ENCODE measurements around the gene FBP2. TPM values are rescaled to one million over a fixed set of nuclear protein-coding genes. Genes with fewer than 3 reads are reported as not detected.

FBP2 gene
- total RNA-seq, 2 donors from 2014 or later = not detected

DNA sequence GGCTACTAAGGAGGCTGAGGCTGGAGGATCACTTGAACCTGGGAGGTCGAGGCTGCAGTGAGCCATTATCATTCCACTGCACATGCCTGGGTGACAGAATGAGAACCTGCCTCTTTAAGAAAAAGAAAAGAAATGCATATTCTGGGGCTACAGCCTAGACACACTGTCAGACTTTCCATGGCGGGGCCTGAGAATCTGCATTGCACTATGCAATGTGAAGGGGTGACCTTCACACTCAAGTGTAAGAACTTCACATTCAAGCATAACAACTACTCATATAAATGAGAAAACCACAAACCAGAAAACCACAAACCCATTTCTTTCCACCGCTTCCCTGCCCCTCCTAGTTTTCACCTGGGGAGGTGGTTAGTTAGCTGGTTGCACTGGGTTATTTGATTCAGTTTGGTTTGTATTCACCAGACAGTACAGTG, 18.0 kb upstream of the FBP2 start:
- no peak overlapping the region for H3K4me3 Mint-ChIP-seq
- no peak overlapping the region for H3K9ac ChIP-seq (ENCODE audit: extremely low read depth, low read length, poor library complexity, severe bottlenecking)
- no peaks in the 10 kb centered on the region for H3K9me3 ChIP-seq (ENCODE audit: control insufficient read depth, low read length)
- H3K4me3 ChIP-seq (ENCODE audit: low read length) = no peak overlapping the region
- no peaks in the 10 kb centered on the region for H3K36me3 ChIP-seq (ENCODE audit: control insufficient read depth, insufficient read depth, low read length)
- no peak overlapping the region for H3K27ac Mint-ChIP-seq
- H3K27ac ChIP-seq (ENCODE audit: low read depth, low read length) = no peak overlapping the region
- H3K36me3 Mint-ChIP-seq (ENCODE audit: low read depth) = no peaks in the 10 kb centered on the region
- 93 to 96% methylated on average over 1 to 3 of the region's 3 CpGs for WGBS, 2 experiments (ENCODE audit: insufficient coverage in 1 of 2, insufficient read length in 1 of 2)
- H3K9me3 Mint-ChIP-seq = no peaks in the 10 kb centered on the region
- TF ChIP-seq, protein P1, sequence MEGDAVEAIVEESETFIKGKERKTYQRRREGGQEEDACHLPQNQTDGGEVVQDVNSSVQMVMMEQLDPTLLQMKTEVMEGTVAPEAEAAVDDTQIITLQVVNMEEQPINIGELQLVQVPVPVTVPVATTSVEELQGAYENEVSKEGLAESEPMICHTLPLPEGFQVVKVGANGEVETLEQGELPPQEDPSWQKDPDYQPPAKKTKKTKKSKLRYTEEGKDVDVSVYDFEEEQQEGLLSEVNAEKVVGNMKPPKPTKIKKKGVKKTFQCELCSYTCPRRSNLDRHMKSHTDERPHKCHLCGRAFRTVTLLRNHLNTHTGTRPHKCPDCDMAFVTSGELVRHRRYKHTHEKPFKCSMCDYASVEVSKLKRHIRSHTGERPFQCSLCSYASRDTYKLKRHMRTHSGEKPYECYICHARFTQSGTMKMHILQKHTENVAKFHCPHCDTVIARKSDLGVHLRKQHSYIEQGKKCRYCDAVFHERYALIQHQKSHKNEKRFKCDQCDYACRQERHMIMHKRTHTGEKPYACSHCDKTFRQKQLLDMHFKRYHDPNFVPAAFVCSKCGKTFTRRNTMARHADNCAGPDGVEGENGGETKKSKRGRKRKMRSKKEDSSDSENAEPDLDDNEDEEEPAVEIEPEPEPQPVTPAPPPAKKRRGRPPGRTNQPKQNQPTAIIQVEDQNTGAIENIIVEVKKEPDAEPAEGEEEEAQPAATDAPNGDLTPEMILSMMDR (conservative IDR thresholded peaks at IDR 0.05) = no peak
- H3K4me1 ChIP-seq (ENCODE audit: control insufficient read depth, insufficient read depth, low read length) = peaks cover 16% of the 10 kb centered on the region
- no peak for DNase-seq
- H3K27me3 Mint-ChIP-seq (ENCODE audit: insufficient read depth) = no peaks in the 10 kb centered on the region
- no peaks in the 10 kb centered on the region for H3K27me3 ChIP-seq (ENCODE audit: control insufficient read depth, insufficient read depth, low read length, poor library complexity, severe bottlenecking)
- H3K4me1 Mint-ChIP-seq = peaks cover 33% of the 10 kb centered on the region

DNA sequence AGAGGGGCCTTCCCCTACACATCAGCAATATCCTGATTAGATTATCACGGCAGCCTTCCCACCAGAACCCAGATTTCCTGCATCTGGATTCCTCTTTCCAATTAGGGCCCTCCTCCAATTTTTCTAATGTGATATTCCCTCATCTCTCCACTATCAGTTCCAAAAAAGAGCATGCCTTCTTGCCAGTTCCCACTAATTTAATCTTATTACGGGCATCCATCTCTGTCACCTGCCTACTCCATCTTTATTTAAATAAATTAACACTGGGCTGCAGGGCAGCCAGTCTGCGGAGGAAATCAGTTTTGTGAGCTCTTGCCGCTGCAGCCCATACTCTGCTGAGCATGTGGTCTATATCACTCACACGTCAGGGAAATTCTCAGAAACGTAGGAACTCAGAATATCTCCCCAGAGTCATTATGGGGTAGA, 16.6 kb upstream of the FBP2 start:
- Mint-ChIP-seq H3K4me1 (peaks cover 46% of the 10 kb centered on the region), H3K27ac (no peak overlapping the region), H3K9me3 (no peaks in the 10 kb centered on the region), H3K27me3 (ENCODE audit: insufficient read depth) (no peaks in the 10 kb centered on the region), H3K36me3 (ENCODE audit: low read depth) (no peaks in the 10 kb centered on the region), H3K4me3 (peak overlapping the region; percentile 9)
- DNase-seq = no peak
- TF ChIP-seq, protein P1 (conservative IDR thresholded peaks at IDR 0.05) = no peak
- Histone ChIP-seq H3K4me1 (ENCODE audit: control insufficient read depth, insufficient read depth, low read length) (peaks cover 23% of the 10 kb centered on the region), H3K4me3 (ENCODE audit: low read length) (no peak overlapping the region), H3K27me3 (ENCODE audit: control insufficient read depth, insufficient read depth, low read length, poor library complexity, severe bottlenecking) (no peaks in the 10 kb centered on the region), H3K27ac (ENCODE audit: low read depth, low read length) (no peak overlapping the region), H3K9me3 (ENCODE audit: control insufficient read depth, low read length) (no peaks in the 10 kb centered on the region), H3K9ac (ENCODE audit: extremely low read depth, low read length, poor library complexity, severe bottlenecking) (no peak overlapping the region), H3K36me3 (ENCODE audit: control insufficient read depth, insufficient read depth, low read length) (no peaks in the 10 kb centered on the region)
- WGBS, 2 experiments (ENCODE audit: insufficient coverage in 1 of 2, insufficient read length in 1 of 2) = 91 to 95% methylated on average over 4 to 6 of the region's 6 CpGs

DNA sequence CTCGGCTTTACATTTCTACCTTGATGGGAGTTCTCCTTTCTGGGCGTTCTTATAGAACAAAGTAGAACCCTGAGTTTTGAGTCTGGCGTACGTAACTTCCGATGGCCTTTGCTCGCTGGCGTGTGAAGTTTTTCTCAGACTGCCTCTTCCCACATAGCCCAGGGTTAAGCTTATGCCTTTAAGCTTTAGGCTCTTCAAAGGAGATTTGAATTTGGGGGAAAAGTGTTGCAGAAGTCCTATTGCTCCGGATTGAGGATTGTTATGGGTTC, 13.7 kb upstream of the FBP2 start:
- no peaks in the 10 kb centered on the region for H3K9me3 Mint-ChIP-seq
- no peak for DNase-seq
- H3K4me3 ChIP-seq (ENCODE audit: low read length) = no peak overlapping the region
- peaks cover 2% of the 10 kb centered on the region for H3K27me3 Mint-ChIP-seq (ENCODE audit: insufficient read depth)
- WGBS, 2 experiments (ENCODE audit: insufficient coverage in 1 of 2, insufficient read length in 1 of 2) = 92 to 94% methylated on average over 8 of the region's 8 CpGs
- H3K27ac ChIP-seq (ENCODE audit: low read depth, low read length) = no peak overlapping the region
- H3K4me3 Mint-ChIP-seq = peak overlapping the region; percentile 18
- H3K9ac ChIP-seq (ENCODE audit: extremely low read depth, low read length, poor library complexity, severe bottlenecking) = no peak overlapping the region
- H3K27ac Mint-ChIP-seq = peak overlapping the region; percentile 16
- no peaks in the 10 kb centered on the region for H3K36me3 Mint-ChIP-seq (ENCODE audit: low read depth)
- H3K4me1 ChIP-seq (ENCODE audit: control insufficient read depth, insufficient read depth, low read length) = peaks cover 29% of the 10 kb centered on the region
- H3K9me3 ChIP-seq (ENCODE audit: control insufficient read depth, low read length) = no peaks in the 10 kb centered on the region
- H3K4me1 Mint-ChIP-seq = peaks cover 58% of the 10 kb centered on the region
- no peaks in the 10 kb centered on the region for H3K36me3 ChIP-seq (ENCODE audit: control insufficient read depth, insufficient read depth, low read length)
- no peaks in the 10 kb centered on the region for H3K27me3 ChIP-seq (ENCODE audit: control insufficient read depth, insufficient read depth, low read length, poor library complexity, severe bottlenecking)
- TF ChIP-seq, protein P1 (conservative IDR thresholded peaks at IDR 0.05) = no peak
